Measurements from ENCODE around the gene TRIM59. TPM values are rescaled to one million over a fixed set of nuclear protein-coding genes. Genes with fewer than 3 reads are reported as not detected.

The TRIM59 gene
- total and polyA plus RNA-seq, 12 donors = 0.32 to 10.1 (median 1.0) TPM

- WGBS, 4 donors = 51 to 55% (median 53%) methylated on average over 2 of the region's 2 CpGs
- no peak for TF ChIP-seq CTCF (IDR thresholded peaks at IDR 0.05)
- no peak for TF ChIP-seq POLR2A (IDR thresholded peaks at IDR 0.05)
- Histone ChIP-seq H3K4me1 (replicated peaks in 1 of 2) (peaks cover 0 to 6% of the 10 kb centered on the region in 2 donors), H3K36me3 (replicated peaks in 1 of 2) (no peaks in the 10 kb centered on the region), H3K27me3 (no peaks in the 10 kb centered on the region), H3K27ac (peak overlapping the region in 1 of 5 donors; percentile 90), H3K9me3 (replicated peaks in 1 of 3) (no peaks in the 10 kb centered on the region), H3K4me3 (peak overlapping the region in 1 of 4 donors; percentile 73)
- no peak for DNase-seq
- intact Hi-C loops (cut with DNase I) = no loop called here
Observed at GRCh38 chr3:160403028-160403545, 46.5 kb downstream of the TRIM59 start.

- intact Hi-C loops (cut with DNase I) = no loop called here
- H3K27ac ChIP-seq = peak overlapping the region in 2 of 5 donors; percentile 13 to 90
- no peaks in the 10 kb centered on the region for H3K27me3 ChIP-seq
- TF ChIP-seq CTCF (IDR thresholded peaks at IDR 0.05) = no peak
- no peak for TF ChIP-seq POLR2A (IDR thresholded peaks at IDR 0.05)
- H3K36me3 ChIP-seq (replicated peaks in 1 of 2) = no peaks in the 10 kb centered on the region
- peaks cover 0 to 9% of the 10 kb centered on the region in 2 donors for H3K4me1 ChIP-seq (replicated peaks in 1 of 2)
- no peak for DNase-seq
- peak overlapping the region in 2 of 4 donors; percentile 7 to 73 for H3K4me3 ChIP-seq
- no peaks in the 10 kb centered on the region for H3K9me3 ChIP-seq (replicated peaks in 1 of 3)
- 38 to 47% (median 43%) methylated on average over 11 of the region's 11 CpGs for WGBS, 4 donors
Observed at GRCh38 chr3:160402221-160403027, 47.2 kb downstream of the TRIM59 start.

DNA sequence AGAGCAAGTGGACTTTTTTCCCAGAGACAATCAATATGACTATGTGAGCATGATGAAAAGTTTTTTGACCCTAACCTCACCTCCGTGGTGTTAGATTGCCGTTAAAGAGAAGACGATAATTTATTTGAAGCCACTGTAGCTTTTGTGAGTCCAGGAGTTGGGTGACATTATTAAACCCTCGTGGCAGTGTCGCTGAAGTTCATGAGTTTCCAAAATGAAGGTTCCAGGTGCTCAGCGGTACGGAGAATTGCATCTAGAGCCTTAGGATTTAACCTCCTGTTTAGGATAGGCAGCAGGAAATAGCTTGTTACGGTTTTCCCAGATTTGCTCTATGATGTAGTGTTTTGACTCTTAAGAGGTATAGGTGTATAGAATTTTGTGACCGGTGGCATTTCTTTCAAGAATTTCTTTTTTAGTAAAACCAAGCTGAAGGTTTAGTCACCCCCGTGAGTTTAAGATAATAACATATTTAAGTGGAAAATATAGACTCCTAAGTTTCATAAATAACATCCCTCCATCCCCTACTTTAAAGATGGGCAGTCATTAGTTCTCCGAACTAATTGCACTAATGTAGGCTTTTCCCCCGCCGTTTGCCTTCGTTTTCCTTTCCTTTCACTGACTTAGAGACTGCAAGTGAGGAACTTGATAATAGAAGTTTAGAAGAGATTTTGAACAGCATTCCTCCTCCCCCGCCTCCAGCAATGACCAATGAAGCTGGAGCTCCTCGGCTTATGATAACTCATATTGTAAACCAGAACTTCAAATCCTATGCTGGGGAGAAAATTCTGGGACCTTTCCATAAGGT lies 48.1 kb downstream of the TRIM59 start:
- intact Hi-C loops (cut with DNase I) = no loop called here
- Histone ChIP-seq H3K36me3 (replicated peaks in 1 of 2) (no peaks in the 10 kb centered on the region), H3K4me3 (peak overlapping the region in 2 of 4 donors; percentile 71 to 73), H3K9me3 (replicated peaks in 1 of 3) (no peaks in the 10 kb centered on the region), H3K27me3 (no peaks in the 10 kb centered on the region), H3K4me1 (replicated peaks in 1 of 2) (peaks cover 0 to 9% of the 10 kb centered on the region in 2 donors), H3K27ac (peak overlapping the region in 3 of 5 donors; percentile 82 to 90 (median 88))
- TF ChIP-seq POLR2A (IDR thresholded peaks at IDR 0.05) (peak in 1 of 2 donors; percentile 41), CTCF (IDR thresholded peaks at IDR 0.05) (no peak)
- DNase-seq = peak in 6 of 7 donors; percentile 26 to 57 (median 32)
- 13 to 18% (median 15%) methylated on average over 16 of the region's 16 CpGs for WGBS, 4 donors

DNA sequence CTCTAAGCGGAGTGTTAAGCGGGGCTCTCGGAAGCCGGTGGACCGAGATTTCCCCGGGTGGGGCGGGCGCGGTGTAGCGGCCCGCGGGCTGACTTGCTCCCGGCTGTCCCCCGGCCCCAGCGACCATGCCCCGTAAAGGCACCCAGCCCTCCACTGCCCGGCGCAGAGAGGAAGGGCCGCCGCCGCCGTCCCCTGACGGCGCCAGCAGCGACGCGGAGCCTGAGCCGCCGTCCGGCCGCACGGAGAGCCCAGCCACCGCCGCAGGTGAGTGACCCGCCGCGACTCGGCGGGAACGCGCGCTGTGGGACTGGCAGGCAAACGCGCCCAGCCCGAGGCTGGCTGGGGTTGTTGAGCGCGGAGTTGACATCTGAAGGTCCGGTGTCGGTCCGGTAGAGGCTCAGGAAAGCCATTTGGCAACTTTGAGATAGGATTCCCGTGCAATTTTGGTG lies 48.9 kb downstream of the TRIM59 start:
- TF ChIP-seq CTCF (IDR thresholded peaks at IDR 0.05) = no peak
- TF ChIP-seq POLR2A (IDR thresholded peaks at IDR 0.05) = no peak
- 0 to 1% (median 0%) methylated on average over 19 to 51 of the region's 51 CpGs for WGBS, 4 donors
- Histone ChIP-seq H3K9me3 (replicated peaks in 1 of 3) (no peaks in the 10 kb centered on the region), H3K4me1 (replicated peaks in 1 of 2) (peaks cover 0 to 9% of the 10 kb centered on the region in 2 donors), H3K27ac (peak overlapping the region in 4 of 5 donors; percentile 79 to 90 (median 85)), H3K27me3 (no peaks in the 10 kb centered on the region), H3K36me3 (replicated peaks in 1 of 2) (no peaks in the 10 kb centered on the region), H3K4me3 (peak overlapping the region; percentile 5 to 73 (median 52))
- peak; percentile 22 to 56 (median 35) for DNase-seq
- intact Hi-C loops (cut with DNase I) = no loop called here

All from adrenal gland (tissue), 12 donors.